Measurements from ENCODE around the gene CPNE5.

CPNE5 gene

GRCh38 chr6:36797653-36798052 lies 41.6 kb downstream of the CPNE5 start:
- TF ChIP-seq CREB1 (IDR thresholded peaks at IDR 0.05; ENCODE audit: low read depth) (no peak), MAX (IDR thresholded peaks at IDR 0.05) (no peak), FOXM1 (IDR thresholded peaks at IDR 0.05; ENCODE audit: borderline replicate concordance, low read depth) (no peak), CEBPB (IDR thresholded peaks at IDR 0.05) (no peak), NFIC (IDR thresholded peaks at IDR 0.05) (no peak), EP300 (IDR thresholded peaks at IDR 0.05; ENCODE audit: borderline replicate concordance) (no peak)

- TF ChIP-seq TCF12 (IDR thresholded peaks at IDR 0.05; ENCODE audit: low read depth) (no peak), ZBTB7A (IDR thresholded peaks at IDR 0.05; ENCODE audit: low read depth) (no peak), NFIC (IDR thresholded peaks at IDR 0.05) (no peak), REST (IDR thresholded peaks at IDR 0.05; ENCODE audit: low read depth) (no peak), YY1 (IDR thresholded peaks at IDR 0.05; ENCODE audit: low read depth) (no peak), FOXM1 (IDR thresholded peaks at IDR 0.05; ENCODE audit: borderline replicate concordance, low read depth) (no peak), CREB1 (IDR thresholded peaks at IDR 0.05; ENCODE audit: low read depth) (no peak), EP300 (IDR thresholded peaks at IDR 0.05; ENCODE audit: borderline replicate concordance) (no peak), EGR1 (IDR thresholded peaks at IDR 0.05) (no peak), TAF1 (IDR thresholded peaks at IDR 0.05; ENCODE audit: low read depth) (no peak), USF1 (IDR thresholded peaks at IDR 0.05) (no peak), RAD21 (IDR thresholded peaks at IDR 0.05; ENCODE audit: low read depth) (no peak)
Measured at GRCh38 chr6:36797055-36797454, 42.2 kb downstream of the CPNE5 start.

GRCh38 chr6:36794713-36795065 lies 44.6 kb downstream of the CPNE5 start:
- no peak for TF ChIP-seq TEAD4 (IDR thresholded peaks at IDR 0.05)
- no peak for TF ChIP-seq USF1 (IDR thresholded peaks at IDR 0.05)
- TF ChIP-seq TAF1 (IDR thresholded peaks at IDR 0.05; ENCODE audit: low read depth): no peak
- no peak for TF ChIP-seq EP300 (IDR thresholded peaks at IDR 0.05; ENCODE audit: borderline replicate concordance)
- TF ChIP-seq MAX (IDR thresholded peaks at IDR 0.05): no peak
- TF ChIP-seq CEBPB (IDR thresholded peaks at IDR 0.05): no peak
- TF ChIP-seq EGR1 (IDR thresholded peaks at IDR 0.05): no peak
- no peak for TF ChIP-seq ZBTB7A (IDR thresholded peaks at IDR 0.05; ENCODE audit: low read depth)
- no peak for TF ChIP-seq RAD21 (IDR thresholded peaks at IDR 0.05; ENCODE audit: low read depth)
- TF ChIP-seq YY1 (IDR thresholded peaks at IDR 0.05; ENCODE audit: low read depth): no peak
- no peak for TF ChIP-seq FOXM1 (IDR thresholded peaks at IDR 0.05; ENCODE audit: borderline replicate concordance, low read depth)
- no peak for TF ChIP-seq TCF12 (IDR thresholded peaks at IDR 0.05; ENCODE audit: low read depth)
- no peak for TF ChIP-seq CREB1 (IDR thresholded peaks at IDR 0.05; ENCODE audit: low read depth)
- no peak for TF ChIP-seq NFIC (IDR thresholded peaks at IDR 0.05)
- TF ChIP-seq REST (IDR thresholded peaks at IDR 0.05; ENCODE audit: low read depth): no peak

- TF ChIP-seq NFIC (IDR thresholded peaks at IDR 0.05): no peak
- no peak for TF ChIP-seq EGR1 (IDR thresholded peaks at IDR 0.05)
- no peak for TF ChIP-seq TCF12 (IDR thresholded peaks at IDR 0.05; ENCODE audit: low read depth)
- no peak for TF ChIP-seq FOXM1 (IDR thresholded peaks at IDR 0.05; ENCODE audit: borderline replicate concordance, low read depth)
- no peak for TF ChIP-seq CEBPB (IDR thresholded peaks at IDR 0.05)
- TF ChIP-seq MAX (IDR thresholded peaks at IDR 0.05): no peak
- no peak for TF ChIP-seq USF1 (IDR thresholded peaks at IDR 0.05)
- no peak for TF ChIP-seq ZBTB7A (IDR thresholded peaks at IDR 0.05; ENCODE audit: low read depth)
- no peak for TF ChIP-seq TEAD4 (IDR thresholded peaks at IDR 0.05)
Measured at GRCh38 chr6:36793913-36794712, 45.1 kb downstream of the CPNE5 start.

- TF ChIP-seq ZBTB7A (IDR thresholded peaks at IDR 0.05; ENCODE audit: low read depth) (no peak), CEBPB (IDR thresholded peaks at IDR 0.05) (no peak), TEAD4 (IDR thresholded peaks at IDR 0.05) (no peak), MAX (IDR thresholded peaks at IDR 0.05) (no peak), USF1 (IDR thresholded peaks at IDR 0.05) (no peak), CREB1 (IDR thresholded peaks at IDR 0.05; ENCODE audit: low read depth) (no peak), EP300 (IDR thresholded peaks at IDR 0.05; ENCODE audit: borderline replicate concordance) (no peak), FOXM1 (IDR thresholded peaks at IDR 0.05; ENCODE audit: borderline replicate concordance, low read depth) (no peak), TAF1 (IDR thresholded peaks at IDR 0.05; ENCODE audit: low read depth) (no peak), NFIC (IDR thresholded peaks at IDR 0.05) (no peak), TCF12 (IDR thresholded peaks at IDR 0.05; ENCODE audit: low read depth) (no peak), REST (IDR thresholded peaks at IDR 0.05; ENCODE audit: low read depth) (no peak), EGR1 (IDR thresholded peaks at IDR 0.05) (no peak), RAD21 (IDR thresholded peaks at IDR 0.05; ENCODE audit: low read depth) (no peak)
Measured at GRCh38 chr6:36793296-36793912, 45.8 kb downstream of the CPNE5 start.
